GM12878 (cell line): Measurements from ENCODE around the gene TMEM131L. TPM values are rescaled to one million over a fixed set of nuclear protein-coding genes. Genes with fewer than 3 reads are reported as not detected.

Experiments
- ATF2 ChIP-seq: IDR thresholded peaks from 2 replicates; pipeline ENCODE4 v1.6.1; 2012; ENCODE audit warnings: low read length, inconsistent platforms
- ATF7 ChIP-seq: fragments of 450-650 bp; IDR thresholded peaks from 2 replicates; pipeline ENCODE4 v1.6.1; 2016; ENCODE audit warnings: low read depth, mild to moderate bottlenecking
- BHLHE40 ChIP-seq, 2 experiments: fragments of 450-650 bp in 1 of 2; IDR thresholded peaks; 2 replicates each; pipeline ENCODE4 v1.6.1; 2011 to 2017; ENCODE audit warnings: low read depth in 2 of 2, borderline replicate concordance in 1 of 2, improper control_type of control experiment in 1 of 2, low read length in 1 of 2, mild to moderate bottlenecking in 1 of 2
- CBX5 ChIP-seq: sonication (generic); IDR thresholded peaks from 2 replicates; pipeline ENCODE4 v1.6.1; 2016; ENCODE audit warnings: low read depth, moderate library complexity, mild to moderate bottlenecking, inconsistent platforms
- EP300 ChIP-seq, 2 experiments: fragments of 150-350 bp in 1 of 2; IDR thresholded peaks; 2 replicates each; pipeline ENCODE4 v1.6.1; 2011 to 2012; ENCODE audit warnings: low read depth in 2 of 2, low read length in 2 of 2, borderline replicate concordance in 1 of 2, improper control_type of control experiment in 1 of 2, inconsistent platforms in 1 of 2; ENCODE audit not compliant: control insufficient read depth in 1 of 2
- HDAC6 ChIP-seq: fragments of 200-600 bp; sonication (generic); IDR thresholded peaks from one replicate; pipeline ENCODE4 v1.8.0; 2017; ENCODE audit warnings: antibody characterized with exemption; ENCODE audit not compliant: unreplicated experiment
- IRF4 ChIP-seq: IDR thresholded peaks from 2 replicates; pipeline ENCODE4 v1.6.1; 2011; ENCODE audit warnings: low read depth, low read length
- KAT2A ChIP-seq: conservative IDR thresholded peaks from 2 replicates; pipeline ENCODE4 v1.6.1; 2011; ENCODE audit warnings: low read depth, low read length; ENCODE audit not compliant: control insufficient read depth
- KDM1A ChIP-seq: fragments of 200-600 bp; sonication (generic); IDR thresholded peaks from 2 replicates; pipeline ENCODE4 v1.6.1; 2016; ENCODE audit warnings: borderline replicate concordance
- KLF5 ChIP-seq: fragments of 450-650 bp; IDR thresholded peaks from 2 replicates; pipeline ENCODE4 v1.6.1; 2014; ENCODE audit warnings: mild to moderate bottlenecking; ENCODE audit not compliant: partially characterized antibody
- MEF2B ChIP-seq: fragments of 450-650 bp; IDR thresholded peaks from 2 replicates; pipeline ENCODE4 v1.6.1; 2018; ENCODE audit warnings: mild to moderate bottlenecking, moderate library complexity; ENCODE audit not compliant: partially characterized antibody, poor library complexity, severe bottlenecking
- PBX3 ChIP-seq: IDR thresholded peaks from 2 replicates; pipeline ENCODE4 v1.6.1; 2011; ENCODE audit warnings: mild to moderate bottlenecking, low read depth, low read length, moderate library complexity; ENCODE audit not compliant: insufficient replicate concordance
- RELB ChIP-seq: fragments of 450-650 bp; IDR thresholded peaks from 2 replicates; pipeline ENCODE4 v1.6.1; 2017; ENCODE audit warnings: low read depth, mild to moderate bottlenecking, moderate library complexity
- RUNX3 ChIP-seq: IDR thresholded peaks from 2 replicates; pipeline ENCODE4 v1.6.1; 2012; ENCODE audit warnings: low read length, inconsistent platforms
- SMAD1 ChIP-seq: fragments of 450-650 bp; IDR thresholded peaks from 2 replicates; pipeline ENCODE4 v1.6.1; 2018; ENCODE audit warnings: mild to moderate bottlenecking, low read depth; ENCODE audit not compliant: partially characterized antibody
- SP1 ChIP-seq: IDR thresholded peaks from one replicate; pipeline ENCODE4 v1.6.1; 2011; ENCODE audit warnings: low read depth, low read length
- STAT3 ChIP-seq: IDR thresholded peaks from 2 replicates; pipeline ENCODE4 v1.6.1; 2011; ENCODE audit warnings: low read depth, low read length, improper control_type of control experiment
- TCF7 ChIP-seq: IDR thresholded peaks from 2 replicates; pipeline ENCODE4 v1.6.1; 2014; ENCODE audit warnings: antibody characterized with exemption, borderline replicate concordance
- polyA plus RNA-seq, 11 experiments: library from polyadenylated mRNA; depleted of rRNA in 4 of 11; unstranded in 6 of 11; stranded (reverse) in 5 of 11; fragments of >200 nt; fragmentation: Nextera tagmentation in 4 of 11; fragmentation: Illumina TruSeq in 1 of 11; extraction: Ambion mirVana in 4 of 11; extraction: Trizol in 1 of 11; gene quantifications; 1 replicate in 1 of 11; 2 replicates in 10 of 11; pipeline versions ENCODE4 v1.2.1 to v1.2.3, GENCODE V29; 2011 to 2016; ENCODE audit warnings: inconsistent platforms in 2 of 11, missing spikeins in 2 of 11, low read depth in 1 of 11
- total RNA-seq, 4 experiments: library from RNA; depleted of rRNA in 3 of 4; stranded (reverse); fragments of >200 nt in 3 of 4; fragmentation: Illumina TruSeq in 1 of 4; extraction: Trizol in 1 of 4; gene quantifications; 2 replicates each; pipeline versions ENCODE4 v1.2.1 to v1.2.3, GENCODE V29; 2013 to 2021

TMEM131L gene
- total and polyA plus RNA-seq, 10 of the 15 experiments (the other 5 are each of a cell fraction or from before 2014, with no cell fraction given) = 8.5 to 101 (median 74.4) TPM

- TF ChIP-seq TCF7 = peak; percentile 36; the same call in 1 of the 2 replicates
- TF ChIP-seq IRF4 = no peak
- TF ChIP-seq RUNX3 = peak; percentile 42; the same call in 1 of the 2 replicates
- TF ChIP-seq EP300 (IDR thresholded peaks at IDR 0.05; ENCODE audit: borderline replicate concordance in 1 of 2, control insufficient read depth in 1 of 2, low read depth in 2 of 2, low read length in 2 of 2) = 0 out of 4 replicates have a peak, but pooled peaks of 1 of the 2 experiments have one; percentile 26
- TF ChIP-seq BHLHE40 (IDR thresholded peaks at IDR 0.05; ENCODE audit: borderline replicate concordance in 1 of 2, low read depth in 2 of 2, low read length in 1 of 2) = 0 out of 4 replicates have a peak, but pooled peaks of 1 of the 2 experiments have one; percentile 20
- no peak for TF ChIP-seq KDM1A
- no peak for TF ChIP-seq CBX5
- TF ChIP-seq PBX3 = no peak
- no peak for TF ChIP-seq KLF5
- TF ChIP-seq HDAC6 = no peak
- TF ChIP-seq STAT3 = no peak
- no peak for TF ChIP-seq KAT2A
- peak; percentile 79 for TF ChIP-seq ATF7
- no peak for TF ChIP-seq SP1
- peak; percentile 80 for TF ChIP-seq RELB
- TF ChIP-seq ATF2 = 0 out of 2 replicates have a peak, but pooled peaks have one; percentile 11
- peak; percentile 7 for TF ChIP-seq SMAD1
- TF ChIP-seq MEF2B = peak; percentile 28
These were observed 57.8 kb downstream of the TMEM131L start (continued) for GRCh38 chr4:153523941-153524386.
